GM18507 (cell line): ENCODE measurements around the gene COG8.
A peak's percentile ranks its signal among the peaks of the same experiment; 100 is the strongest.
"Not testable (repeated sequence)": the region's sequence is repeated elsewhere in the genome, so short reads cannot be mapped to it uniquely, and the experiment has no call there.

Experiments
- DNase-seq: peaks from one replicate; pipeline ENCODE4 v3.0.0; 2011; ENCODE audit warnings: low read depth; ENCODE audit not compliant: insufficient read length; ENCODE audit errors: extremely low spot score
- FAIRE-seq: peaks from 2 replicates; lab custom pipeline; 2011; peaks lifted over from hg19 to GRCh38; lab: Jason Lieb, UNC

Gene COG8

DNA sequence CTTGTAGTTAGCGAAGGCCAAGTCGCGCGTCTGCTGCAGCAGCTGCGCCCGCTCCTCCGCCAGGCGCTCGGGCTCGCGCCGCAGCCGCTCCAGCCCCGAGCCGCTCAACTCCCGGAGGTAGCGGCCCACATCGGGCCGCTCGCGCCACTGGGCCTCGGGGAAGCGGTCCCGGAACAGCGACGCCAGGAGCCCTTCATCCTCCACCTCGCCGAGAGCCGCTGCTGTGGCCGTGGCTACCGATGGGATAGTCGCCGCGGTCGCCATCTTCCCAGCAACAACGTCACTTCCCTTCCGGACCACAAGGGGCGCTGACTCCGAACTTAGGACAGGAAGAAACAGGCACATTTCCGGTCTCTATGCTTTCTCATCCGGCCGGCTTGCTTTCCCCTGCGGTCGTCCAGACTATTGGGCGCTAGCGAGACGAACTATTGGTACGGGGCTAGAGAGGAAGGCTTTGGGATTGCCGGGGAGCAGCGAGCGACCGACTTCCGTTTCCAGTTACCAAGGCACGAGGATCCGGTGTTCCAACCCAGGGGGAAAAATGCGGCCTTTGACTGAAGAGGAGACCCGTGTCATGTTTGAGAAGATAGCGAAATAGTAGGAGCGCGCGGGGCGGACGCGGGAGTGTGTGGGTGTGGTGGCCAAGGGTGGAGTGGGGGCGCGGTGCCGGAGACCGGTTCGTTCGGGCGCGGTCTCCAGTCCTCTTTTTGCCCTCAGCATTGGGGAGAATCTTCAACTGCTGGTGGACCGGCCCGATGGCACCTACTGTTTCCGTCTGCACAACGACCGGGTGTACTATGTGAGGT lies at the start of gene COG8, which contains the start of gene NIP7:
Gene COG8, minus strand, starts transcription at position 276 of the 806 bp plus-strand sequence. Its CDS starts 12 bp downstream, at position 264.
Gene NIP7, plus strand, starts transcription at position 484 of the 806 bp plus-strand sequence. Its CDS starts 58 bp downstream, at position 542.
- peak; percentile 98 for FAIRE-seq

GRCh38 chr16:69386596-69386995 lies 47.2 kb upstream of the COG8 start:
- FAIRE-seq (no peak), DNase-seq (no peak)

More for the DNA sequence above, at the start of gene COG8, which contains the start of gene NIP7:
- DNase-seq = peak; percentile 82

DNA sequence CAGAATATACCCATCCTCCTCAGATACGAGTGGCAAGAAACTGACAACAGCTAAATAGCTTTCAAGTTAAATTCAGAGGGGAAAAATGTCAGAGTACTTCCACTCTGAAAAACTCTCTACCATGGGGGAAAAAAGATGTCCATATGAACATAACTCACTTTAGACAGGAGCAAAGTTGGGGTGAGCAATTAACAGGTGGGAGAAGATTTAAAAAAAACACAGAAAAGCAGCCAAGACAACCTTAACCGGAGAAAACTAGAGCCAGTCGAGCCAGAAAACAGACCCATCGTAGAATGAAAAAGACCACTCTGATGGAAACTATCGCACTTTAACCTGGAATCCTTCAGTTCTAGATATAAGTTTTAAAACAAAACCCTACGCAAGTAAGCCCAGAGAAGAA lies 45.6 kb upstream of the COG8 start:
- no peak for FAIRE-seq
- no peak for DNase-seq

DNA sequence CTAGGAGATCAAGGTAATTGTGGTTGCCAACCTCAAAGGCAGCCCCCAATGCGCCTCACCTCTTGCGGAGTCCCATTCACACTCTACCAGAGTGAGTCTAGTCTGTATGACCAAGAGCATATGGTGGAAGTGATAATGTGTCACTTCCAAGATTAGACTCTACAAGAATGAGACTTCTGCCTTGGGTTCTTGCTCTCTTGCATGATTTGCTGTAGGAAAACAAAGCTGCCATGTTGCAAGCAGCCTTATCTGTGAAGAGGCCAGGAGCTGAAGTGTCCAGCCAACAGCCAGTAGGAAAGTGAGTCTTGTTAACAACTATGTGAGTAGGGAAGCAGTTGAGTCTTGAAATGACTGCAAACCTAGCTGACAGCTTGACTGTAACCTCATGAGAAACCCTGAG lies 43.1 kb upstream of the COG8 start:
- FAIRE-seq = no peak
- DNase-seq = no peak

- FAIRE-seq = no peak
- no peak for DNase-seq
These were observed 41.9 kb upstream of the COG8 start for GRCh38 chr16:69381231-69381630.

GRCh38 chr16:69378760-69379159 lies 39.4 kb upstream of the COG8 start:
- FAIRE-seq (no peak), DNase-seq (no peak)

GRCh38 chr16:69378036-69378435 lies 38.7 kb upstream of the COG8 start:
- no peak for DNase-seq
- FAIRE-seq = no peak

DNA sequence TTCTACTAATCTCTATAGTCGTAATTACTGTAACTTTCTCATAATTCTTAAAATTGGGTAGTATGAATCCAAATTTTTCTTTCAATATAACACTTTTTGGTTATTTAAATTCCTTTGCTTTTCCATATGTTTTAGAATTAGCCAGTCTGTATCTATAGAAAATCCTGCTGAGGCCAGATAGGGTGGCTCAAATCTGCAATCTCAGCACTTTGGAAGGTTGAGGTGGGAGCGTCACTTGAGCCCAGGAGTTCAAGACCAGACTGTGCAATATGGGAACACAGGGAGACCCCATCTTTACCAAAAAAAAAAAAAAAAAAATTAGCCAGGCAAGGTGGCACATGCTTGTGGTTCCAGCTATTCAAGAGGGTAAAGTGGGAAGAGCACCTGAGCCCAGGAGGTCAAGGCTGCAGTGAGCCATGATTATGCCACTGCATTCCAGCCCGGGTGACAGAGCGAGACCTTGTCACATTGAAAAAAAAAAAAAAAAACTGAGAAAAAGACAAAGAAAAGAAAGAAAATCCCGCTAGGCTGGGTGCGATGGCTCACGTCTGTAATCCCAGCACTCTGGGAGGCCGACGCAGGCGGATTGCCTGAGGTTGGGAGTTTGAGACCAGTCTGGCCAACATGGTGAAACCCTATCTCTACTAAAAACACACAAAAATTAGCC lies 37.2 kb upstream of the COG8 start:
- no peak for FAIRE-seq
- DNase-seq = no peak

- no peak for DNase-seq
- no peak for FAIRE-seq
These were observed 33.7 kb upstream of the COG8 start for GRCh38 chr16:69373019-69373418.

GRCh38 chr16:69371564-69371963 lies 32.2 kb upstream of the COG8 start:
- DNase-seq = no peak

GRCh38 chr16:69368866-69369265 lies 29.5 kb upstream of the COG8 start:
- FAIRE-seq (no peak), DNase-seq (no peak)

More at GRCh38 chr16:69371564-69371963, 32.2 kb upstream of the COG8 start:
- peak; percentile 21 for FAIRE-seq

GRCh38 chr16:69367980-69368379 lies 28.6 kb upstream of the COG8 start:
- DNase-seq = no peak
- no peak for FAIRE-seq

GRCh38 chr16:69366431-69366830 lies 27.1 kb upstream of the COG8 start:
- FAIRE-seq (no peak), DNase-seq (no peak)

DNA sequence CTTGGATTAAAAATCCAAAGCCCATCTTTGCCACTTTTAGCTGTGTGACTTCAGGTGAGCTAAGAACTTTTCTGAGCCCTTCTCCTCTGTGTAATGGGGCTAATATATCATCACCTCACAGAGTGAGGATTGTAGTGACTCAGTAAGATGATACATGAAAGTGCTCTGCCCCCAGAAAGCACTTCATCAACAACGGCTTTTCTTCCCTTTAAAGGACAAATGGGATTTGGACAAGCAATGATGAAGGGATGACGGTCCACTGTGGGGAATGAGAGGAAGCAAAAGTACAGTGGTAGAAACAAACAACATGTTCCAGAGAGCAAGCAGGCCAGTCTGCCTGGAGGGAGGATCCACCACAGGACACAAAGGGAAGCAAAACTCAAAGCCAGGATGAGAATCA lies 26.5 kb upstream of the COG8 start:
- FAIRE-seq = no peak

DNA sequence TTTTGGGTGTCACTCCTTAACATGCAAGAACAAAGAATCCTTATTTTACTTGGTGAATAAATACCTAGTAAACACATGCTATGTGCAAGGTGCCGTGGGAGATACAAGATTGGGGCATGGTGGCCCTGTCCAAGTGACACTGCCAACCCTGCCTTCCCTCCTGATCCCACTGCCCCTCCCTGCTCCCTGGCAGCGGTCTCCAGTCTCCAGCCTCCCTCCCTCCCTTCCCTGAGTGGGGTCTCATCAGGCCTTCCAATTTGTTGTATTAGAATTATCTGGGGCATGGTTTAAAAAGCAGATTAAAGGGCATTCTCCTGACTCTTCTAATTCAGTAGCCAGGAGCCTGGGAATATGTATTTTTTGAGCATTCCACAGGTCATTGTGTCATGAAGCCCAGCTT lies 24.7 kb upstream of the COG8 start:
- DNase-seq (no peak), FAIRE-seq (no peak)

More for the DNA sequence above, 26.5 kb upstream of the COG8 start:
- DNase-seq = no peak

DNA sequence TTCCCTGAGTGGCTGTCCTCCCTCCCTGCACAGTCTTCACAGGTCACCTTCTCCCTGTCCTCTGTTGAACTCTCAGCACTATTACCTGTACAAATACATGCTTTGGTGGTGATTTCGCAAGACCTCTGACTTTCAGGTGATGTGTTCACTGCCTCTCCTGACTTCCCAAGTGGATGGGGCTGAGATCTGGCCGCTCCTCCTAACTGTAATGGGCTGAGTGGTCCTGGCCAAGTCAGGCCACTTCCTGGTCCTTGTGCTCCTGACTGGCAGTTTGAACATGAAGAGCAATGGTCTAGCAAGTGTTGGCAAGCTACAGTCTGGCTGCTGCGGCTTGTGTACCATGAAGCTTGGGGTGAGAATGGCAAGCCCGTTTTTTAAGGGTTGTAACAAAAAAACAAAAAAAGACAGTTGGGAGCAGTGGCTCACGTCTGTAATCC lies 23.9 kb upstream of the COG8 start:
- DNase-seq = no peak
- no peak for FAIRE-seq

DNA sequence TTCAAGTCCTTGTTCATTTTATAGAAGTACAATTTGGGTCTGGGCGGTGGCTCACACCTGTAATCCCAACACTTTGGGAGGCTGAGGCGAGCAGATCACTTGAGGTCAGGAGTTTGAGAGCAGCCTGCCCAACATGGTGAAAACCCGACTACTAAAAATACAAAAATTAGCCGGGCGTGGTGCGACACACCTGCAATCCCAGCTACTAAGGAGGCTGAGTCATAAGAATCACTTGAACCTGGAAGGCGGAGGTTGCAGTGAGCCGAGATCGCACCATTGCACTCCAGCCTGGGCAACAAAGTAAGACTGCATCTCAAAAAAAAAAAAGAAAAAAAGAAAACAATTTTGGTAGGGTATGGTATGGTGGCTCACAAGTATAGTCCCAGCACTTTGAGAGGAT lies 20.7 kb upstream of the COG8 start:
- FAIRE-seq, DNase-seq: not testable (repeated sequence)

DNA sequence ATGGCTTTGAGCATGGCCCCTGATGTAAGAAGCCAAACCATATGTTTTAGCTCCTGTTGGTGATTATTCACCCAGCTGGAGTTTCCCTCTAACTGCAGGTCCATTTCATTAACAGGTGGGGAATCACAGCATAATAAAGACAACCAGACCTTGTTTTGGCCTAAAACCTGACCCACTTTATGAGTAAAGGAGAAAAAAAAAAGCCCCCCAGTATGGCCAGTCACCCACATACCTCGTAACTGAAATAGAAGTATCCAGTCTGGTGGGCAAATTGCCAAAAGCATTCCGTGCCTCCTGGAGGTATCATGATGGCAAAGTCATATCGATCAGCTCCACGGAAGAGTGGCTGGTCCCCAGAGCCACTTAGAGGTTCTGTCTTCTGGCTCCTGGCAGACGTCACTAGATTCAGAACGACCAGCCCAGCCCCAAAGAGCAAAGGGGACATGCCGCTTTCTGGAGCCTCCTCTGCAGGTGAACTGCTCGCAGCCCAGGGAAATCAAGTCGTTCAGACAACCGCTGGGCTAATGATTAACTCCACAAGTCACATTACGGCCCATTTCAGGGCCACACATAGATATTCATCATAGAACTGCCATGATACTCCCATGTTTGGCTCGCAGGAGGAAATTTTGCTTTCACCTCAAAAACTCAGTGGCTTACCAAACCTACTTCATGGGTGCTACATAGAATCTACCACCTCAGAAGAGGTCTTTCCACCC lies 12.1 kb upstream of the COG8 start, which contains the start of gene TMED6:
Gene TMED6, minus strand, starts transcription at position 478 of the 719 bp plus-strand sequence. Its CDS starts 33 bp downstream, at position 445.
- DNase-seq = no peak

GRCh38 chr16:69350536-69351133 lies 11.3 kb upstream of the COG8 start:
- DNase-seq = no peak
- no peak for FAIRE-seq

More for the DNA sequence above, 12.1 kb upstream of the COG8 start, which contains the start of gene TMED6:
- no peak for FAIRE-seq
